A549 (cell line): ENCODE results near the gene SHMT2.

ENCODE experiments used
- EP300 ChIP-seq, 2 experiments: fragments of >200 bp; sonication (Bioruptor Twin); formaldehyde crosslinking; IDR thresholded peaks; 2 replicates in 1 of 2; 3 replicates in 1 of 2; pipeline ENCODE4 v1.6.1; 2016 to 2017
- JUN ChIP-seq, 2 experiments: fragments of >200 bp; sonication (Bioruptor Twin); formaldehyde crosslinking; IDR thresholded peaks; 2 replicates in 1 of 2; 3 replicates in 1 of 2; pipeline ENCODE4 v1.6.1; 2016 to 2017
- JUNB ChIP-seq: fragments of >200 bp; sonication (Bioruptor Twin); formaldehyde crosslinking; IDR thresholded peaks from 2 replicates; pipeline ENCODE4 v1.6.1; 2016
- MAZ ChIP-seq: fragments of 150-350 bp; IDR thresholded peaks from 2 replicates; pipeline ENCODE4 v1.6.1; 2014; ENCODE audit warnings: antibody characterized with exemption, low read depth, low read length, borderline replicate concordance
- POLR2A ChIP-seq: IDR thresholded peaks from 2 replicates; pipeline ENCODE4 v1.6.1; 2012; ENCODE audit warnings: mild to moderate bottlenecking, low read length
- REST ChIP-seq: fragments of 200-600 bp; sonication (generic); IDR thresholded peaks from 2 replicates; pipeline ENCODE4 v1.6.1; 2016; ENCODE audit warnings: antibody characterized with exemption, mild to moderate bottlenecking, moderate library complexity
- RFX5 ChIP-seq: fragments of 450-650 bp; IDR thresholded peaks from 2 replicates; pipeline ENCODE4 v1.7.1; 2014; ENCODE audit warnings: antibody characterized with exemption, mild to moderate bottlenecking, moderate library complexity
- TFCP2L1 ChIP-seq: fragments of 250-450 bp; sonication (Bioruptor Pico); IDR thresholded peaks from 2 replicates; pipeline ENCODE4 v1.5.0; 2021; ENCODE audit warnings: mild to moderate bottlenecking
- TF ChIP-seq, protein P1 (sequence below): IDR thresholded peaks from 2 replicates; pipeline ENCODE4 v1.6.1; 2012
- TF ChIP-seq, protein P2 (sequence below): fragments of >200 bp; sonication (Bioruptor Twin); formaldehyde crosslinking; IDR thresholded peaks from 3 replicates; pipeline ENCODE4 v1.5.1; 2016
- TF ChIP-seq, protein P3 (sequence below): fragments of >200 bp; sonication (Bioruptor Twin); formaldehyde crosslinking; IDR thresholded peaks from 2 replicates; pipeline ENCODE4 v1.6.1; 2016
- TF ChIP-seq, protein P4 (sequence below): fragments of 250-450 bp; sonication (Bioruptor Pico); IDR thresholded peaks from 2 replicates; pipeline ENCODE4 v1.5.0; 2021; ENCODE audit warnings: mild to moderate bottlenecking, moderate library complexity, borderline replicate concordance

DNA sequence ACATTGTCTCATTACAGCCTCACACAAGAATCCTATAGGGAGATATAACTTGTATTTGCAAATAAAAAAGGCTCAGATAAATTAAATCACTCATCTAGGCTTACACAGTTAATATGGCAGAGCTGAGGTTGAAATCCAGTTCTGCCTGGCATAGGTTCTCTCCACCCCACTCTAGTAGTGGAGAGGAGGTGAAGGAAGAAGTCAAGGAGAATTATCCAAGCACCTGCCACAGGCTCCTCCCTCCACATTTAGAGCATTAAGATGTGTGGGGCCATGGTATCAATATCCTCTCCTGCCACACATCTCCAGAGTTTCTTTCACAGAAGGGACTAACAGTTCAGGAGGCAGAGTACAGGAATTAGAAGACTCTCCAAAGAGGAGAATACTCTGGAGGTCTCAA, 44.0 kb downstream of the SHMT2 start:
- no peak for TF ChIP-seq POLR2A
- TF ChIP-seq REST = no peak
- TF ChIP-seq, protein P1, sequence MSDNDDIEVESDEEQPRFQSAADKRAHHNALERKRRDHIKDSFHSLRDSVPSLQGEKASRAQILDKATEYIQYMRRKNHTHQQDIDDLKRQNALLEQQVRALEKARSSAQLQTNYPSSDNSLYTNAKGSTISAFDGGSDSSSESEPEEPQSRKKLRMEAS = no peak
- TF ChIP-seq MAZ = no peak
- TF ChIP-seq, protein P2, sequence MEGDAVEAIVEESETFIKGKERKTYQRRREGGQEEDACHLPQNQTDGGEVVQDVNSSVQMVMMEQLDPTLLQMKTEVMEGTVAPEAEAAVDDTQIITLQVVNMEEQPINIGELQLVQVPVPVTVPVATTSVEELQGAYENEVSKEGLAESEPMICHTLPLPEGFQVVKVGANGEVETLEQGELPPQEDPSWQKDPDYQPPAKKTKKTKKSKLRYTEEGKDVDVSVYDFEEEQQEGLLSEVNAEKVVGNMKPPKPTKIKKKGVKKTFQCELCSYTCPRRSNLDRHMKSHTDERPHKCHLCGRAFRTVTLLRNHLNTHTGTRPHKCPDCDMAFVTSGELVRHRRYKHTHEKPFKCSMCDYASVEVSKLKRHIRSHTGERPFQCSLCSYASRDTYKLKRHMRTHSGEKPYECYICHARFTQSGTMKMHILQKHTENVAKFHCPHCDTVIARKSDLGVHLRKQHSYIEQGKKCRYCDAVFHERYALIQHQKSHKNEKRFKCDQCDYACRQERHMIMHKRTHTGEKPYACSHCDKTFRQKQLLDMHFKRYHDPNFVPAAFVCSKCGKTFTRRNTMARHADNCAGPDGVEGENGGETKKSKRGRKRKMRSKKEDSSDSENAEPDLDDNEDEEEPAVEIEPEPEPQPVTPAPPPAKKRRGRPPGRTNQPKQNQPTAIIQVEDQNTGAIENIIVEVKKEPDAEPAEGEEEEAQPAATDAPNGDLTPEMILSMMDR = no peak
- TF ChIP-seq JUNB = no peak
- no peak for TF ChIP-seq JUN (IDR thresholded peaks at IDR 0.05)
- TF ChIP-seq EP300 (IDR thresholded peaks at IDR 0.05) = no peak
- no peak for TF ChIP-seq TFCP2L1 (CRISPR knock-in tag)
- TF ChIP-seq, protein P3, sequence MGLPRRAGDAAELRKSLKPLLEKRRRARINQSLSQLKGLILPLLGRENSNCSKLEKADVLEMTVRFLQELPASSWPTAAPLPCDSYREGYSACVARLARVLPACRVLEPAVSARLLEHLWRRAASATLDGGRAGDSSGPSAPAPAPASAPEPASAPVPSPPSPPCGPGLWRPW = no peak
- TF ChIP-seq, protein P4, sequence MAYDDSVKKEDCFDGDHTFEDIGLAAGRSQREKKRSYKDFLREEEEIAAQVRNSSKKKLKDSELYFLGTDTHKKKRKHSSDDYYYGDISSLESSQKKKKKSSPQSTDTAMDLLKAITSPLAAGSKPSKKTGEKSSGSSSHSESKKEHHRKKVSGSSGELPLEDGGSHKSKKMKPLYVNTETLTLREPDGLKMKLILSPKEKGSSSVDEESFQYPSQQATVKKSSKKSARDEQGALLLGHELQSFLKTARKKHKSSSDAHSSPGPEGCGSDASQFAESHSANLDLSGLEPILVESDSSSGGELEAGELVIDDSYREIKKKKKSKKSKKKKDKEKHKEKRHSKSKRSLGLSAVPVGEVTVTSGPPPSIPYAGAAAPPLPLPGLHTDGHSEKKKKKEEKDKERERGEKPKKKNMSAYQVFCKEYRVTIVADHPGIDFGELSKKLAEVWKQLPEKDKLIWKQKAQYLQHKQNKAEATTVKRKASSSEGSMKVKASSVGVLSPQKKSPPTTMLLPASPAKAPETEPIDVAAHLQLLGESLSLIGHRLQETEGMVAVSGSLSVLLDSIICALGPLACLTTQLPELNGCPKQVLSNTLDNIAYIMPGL (CRISPR knock-in tag) = no peak
- no peak for TF ChIP-seq RFX5
